SK-N-SH treated with all-trans-retinoic acid at 6 μM for 48 hours (cell line): ENCODE data around the gene MAMDC4.

ENCODE experiments used
- ATAC-seq: fragments of 200-7000 bp; cut with Tn5 transposase; 3 replicates; pipeline ENCODE4 v1.9.1; 2020; ENCODE audit warnings: mild to moderate bottlenecking, moderate library complexity
- ARNTL ChIP-seq: fragments of 450-650 bp; formaldehyde crosslinking; IDR thresholded peaks from 2 replicates; pipeline ENCODE4 v1.5.0; 2020; ENCODE audit warnings: low read depth, mild to moderate bottlenecking, moderate library complexity, borderline replicate concordance
- BACH2 ChIP-seq: fragments of 250-450 bp; sonication (Bioruptor Pico); IDR thresholded peaks from 2 replicates; pipeline ENCODE4 v1.9.0; 2021; ENCODE audit warnings: mild to moderate bottlenecking, borderline replicate concordance
- CSDC2 ChIP-seq: fragments of 250-450 bp; sonication (Bioruptor Pico); IDR thresholded peaks from 2 replicates; pipeline ENCODE4 v1.5.0; 2020; ENCODE audit warnings: mild to moderate bottlenecking, moderate library complexity
- ESRRG ChIP-seq: fragments of 250-450 bp; sonication (Bioruptor Pico); IDR thresholded peaks from 2 replicates; pipeline ENCODE4 v1.6.1; 2021; ENCODE audit warnings: mild to moderate bottlenecking
- GLIS3 ChIP-seq: fragments of 250-450 bp; sonication (Bioruptor Pico); IDR thresholded peaks from 2 replicates; pipeline ENCODE4 v1.5.0; 2020; ENCODE audit warnings: mild to moderate bottlenecking, moderate library complexity
- ISL1 ChIP-seq: fragments of 250-450 bp; sonication (Bioruptor Pico); IDR thresholded peaks from 2 replicates; pipeline ENCODE4 v2.1.2; 2022; ENCODE audit warnings: mild to moderate bottlenecking, moderate library complexity
- PPARA ChIP-seq: fragments of 250-450 bp; sonication (Bioruptor Pico); IDR thresholded peaks from 2 replicates; pipeline ENCODE4 v1.5.0; 2020; ENCODE audit warnings: mild to moderate bottlenecking, borderline replicate concordance
- RARB ChIP-seq: fragments of 250-450 bp; sonication (Bioruptor Pico); IDR thresholded peaks from 2 replicates; pipeline ENCODE4 v1.8.0; 2021; ENCODE audit warnings: mild to moderate bottlenecking, moderate library complexity
- SNAI2 ChIP-seq: fragments of 250-450 bp; sonication (Bioruptor Pico); IDR thresholded peaks from 2 replicates; pipeline ENCODE4 v1.5.0; 2020; ENCODE audit warnings: mild to moderate bottlenecking, moderate library complexity
- TCF4 ChIP-seq: fragments of 250-450 bp; sonication (Bioruptor Pico); IDR thresholded peaks from 2 replicates; pipeline ENCODE4 v1.8.0; 2021; ENCODE audit warnings: mild to moderate bottlenecking, moderate library complexity, borderline replicate concordance
- TOX ChIP-seq: fragments of 250-450 bp; sonication (Bioruptor Pico); IDR thresholded peaks from 2 replicates; pipeline ENCODE4 v1.8.0; 2021; ENCODE audit warnings: mild to moderate bottlenecking, moderate library complexity, borderline replicate concordance
- ZC3H10 ChIP-seq: fragments of 250-450 bp; sonication (Bioruptor Pico); IDR thresholded peaks from 2 replicates; pipeline ENCODE4 v1.5.1; 2021; ENCODE audit warnings: mild to moderate bottlenecking, moderate library complexity
- ZFP3 ChIP-seq: fragments of 250-450 bp; sonication (Bioruptor Pico); IDR thresholded peaks from 2 replicates; pipeline ENCODE4 v1.5.0; 2020; ENCODE audit warnings: mild to moderate bottlenecking, moderate library complexity
- ZFP30 ChIP-seq: fragments of 450-650 bp; formaldehyde crosslinking; IDR thresholded peaks from 2 replicates; pipeline ENCODE4 v1.5.0; 2022; ENCODE audit warnings: mild to moderate bottlenecking, moderate library complexity
- ZNF565 ChIP-seq: fragments of 450-650 bp; formaldehyde crosslinking; conservative IDR thresholded peaks from 2 replicates; pipeline ENCODE4 v1.5.0; 2020; ENCODE audit warnings: low read depth, mild to moderate bottlenecking, moderate library complexity
- TF ChIP-seq, protein P1 (sequence below): fragments of 250-450 bp; sonication (Bioruptor Pico); IDR thresholded peaks from 2 replicates; pipeline ENCODE4 v1.5.1; 2020; ENCODE audit warnings: low read depth, mild to moderate bottlenecking, moderate library complexity
- TF ChIP-seq, protein P2 (sequence below): fragments of 250-450 bp; sonication (Bioruptor Pico); IDR thresholded peaks from 2 replicates; pipeline ENCODE4 v1.8.0; 2020; ENCODE audit warnings: mild to moderate bottlenecking, moderate library complexity, borderline replicate concordance
- TF ChIP-seq, protein P3 (sequence below): fragments of 250-450 bp; sonication (Bioruptor Pico); IDR thresholded peaks from 2 replicates; pipeline ENCODE4 v1.8.0; 2021; ENCODE audit warnings: low read depth, mild to moderate bottlenecking, moderate library complexity, borderline replicate concordance
- TF ChIP-seq, protein P4 (sequence below): fragments of 250-450 bp; sonication (Bioruptor Pico); IDR thresholded peaks from 2 replicates; pipeline ENCODE4 v1.5.1; 2021; ENCODE audit warnings: mild to moderate bottlenecking, moderate library complexity

The MAMDC4 gene

DNA sequence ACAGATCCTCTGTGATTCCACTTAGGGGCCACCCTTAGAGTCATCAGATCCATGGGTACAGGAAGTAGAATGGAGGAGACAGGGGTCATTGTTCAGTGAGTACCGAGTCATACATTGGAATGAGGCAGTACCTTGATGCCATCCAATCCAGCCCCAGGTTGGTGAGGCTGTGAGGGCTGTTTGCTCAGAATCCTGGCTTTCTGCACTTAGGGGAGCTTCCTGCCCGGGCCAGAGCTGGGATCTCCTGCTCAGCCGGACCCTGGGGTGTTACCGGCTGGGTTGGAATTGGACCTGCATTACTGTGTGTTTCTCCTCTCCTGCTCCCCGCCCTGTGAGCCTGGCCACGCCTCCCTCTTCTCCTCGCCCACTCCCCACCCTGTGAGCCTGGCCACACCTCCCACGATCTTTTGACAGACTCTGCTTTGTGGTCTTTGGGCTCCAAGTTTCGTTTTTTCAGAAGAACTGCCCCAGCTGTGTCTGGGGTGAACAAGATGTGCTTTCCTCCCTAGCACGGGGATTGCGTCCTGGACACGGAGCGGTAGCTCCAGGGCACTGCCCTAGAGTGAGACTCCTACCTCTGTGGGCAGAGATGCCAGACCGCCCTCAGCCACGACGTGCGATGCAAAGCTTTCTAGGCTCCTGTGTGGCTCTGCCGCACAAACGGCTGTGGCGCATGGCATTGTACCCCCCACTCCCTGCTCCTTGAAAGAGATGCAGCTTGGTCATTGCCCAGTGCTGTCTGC, 49.5 kb downstream of the MAMDC4 start:
- ATAC-seq = peak; percentile 76
- TF ChIP-seq ESRRG (CRISPR knock-in tag) (no peak), CSDC2 (no peak), SNAI2 (CRISPR knock-in tag) (no peak), GLIS3 (CRISPR knock-in tag) (no peak), TCF4 (CRISPR knock-in tag) (no peak), PPARA (CRISPR knock-in tag) (no peak)
- TF ChIP-seq, protein P1, sequence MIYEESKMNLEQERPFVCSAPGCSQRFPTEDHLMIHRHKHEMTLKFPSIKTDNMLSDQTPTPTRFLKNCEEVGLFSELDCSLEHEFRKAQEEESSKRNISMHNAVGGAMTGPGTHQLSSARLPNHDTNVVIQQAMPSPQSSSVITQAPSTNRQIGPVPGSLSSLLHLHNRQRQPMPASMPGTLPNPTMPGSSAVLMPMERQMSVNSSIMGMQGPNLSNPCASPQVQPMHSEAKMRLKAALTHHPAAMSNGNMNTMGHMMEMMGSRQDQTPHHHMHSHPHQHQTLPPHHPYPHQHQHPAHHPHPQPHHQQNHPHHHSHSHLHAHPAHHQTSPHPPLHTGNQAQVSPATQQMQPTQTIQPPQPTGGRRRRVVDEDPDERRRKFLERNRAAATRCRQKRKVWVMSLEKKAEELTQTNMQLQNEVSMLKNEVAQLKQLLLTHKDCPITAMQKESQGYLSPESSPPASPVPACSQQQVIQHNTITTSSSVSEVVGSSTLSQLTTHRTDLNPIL (CRISPR knock-in tag) = no peak

DNA sequence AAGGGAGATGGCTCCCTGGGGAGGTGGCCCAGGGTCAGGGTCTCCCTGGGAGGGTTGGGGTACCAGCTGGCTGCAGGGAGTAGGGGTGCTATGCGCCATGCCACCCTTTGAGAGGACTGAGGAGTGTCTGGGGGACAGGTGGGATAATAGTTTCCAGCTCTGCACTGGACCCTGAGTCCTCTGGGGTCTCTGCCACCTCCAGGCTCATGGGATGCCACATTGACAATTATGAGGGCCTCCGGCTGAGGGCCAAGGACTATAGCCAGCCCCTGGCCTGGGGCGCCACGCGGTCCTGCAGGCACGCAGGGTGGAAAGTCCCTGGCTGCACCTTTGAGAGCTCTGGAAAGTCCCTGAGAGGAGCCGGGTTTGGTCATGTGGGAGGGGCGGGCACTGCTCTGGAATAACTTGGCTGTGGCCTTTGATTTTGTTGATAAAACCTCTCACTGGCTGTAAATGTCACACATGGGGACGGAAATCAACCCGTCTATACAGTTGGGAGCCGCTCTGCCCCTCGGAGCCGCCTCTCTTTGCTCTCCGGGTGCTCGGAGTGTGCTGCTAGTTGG, 50.2 kb downstream of the MAMDC4 start:
- TF ChIP-seq ESRRG (CRISPR knock-in tag) (no peak), BACH2 (CRISPR knock-in tag) (no peak), SNAI2 (CRISPR knock-in tag) (no peak), ZFP3 (CRISPR knock-in tag) (no peak), ZNF565 (CRISPR knock-in tag) (no peak), RARB (CRISPR knock-in tag) (no peak)
- TF ChIP-seq, protein P2, sequence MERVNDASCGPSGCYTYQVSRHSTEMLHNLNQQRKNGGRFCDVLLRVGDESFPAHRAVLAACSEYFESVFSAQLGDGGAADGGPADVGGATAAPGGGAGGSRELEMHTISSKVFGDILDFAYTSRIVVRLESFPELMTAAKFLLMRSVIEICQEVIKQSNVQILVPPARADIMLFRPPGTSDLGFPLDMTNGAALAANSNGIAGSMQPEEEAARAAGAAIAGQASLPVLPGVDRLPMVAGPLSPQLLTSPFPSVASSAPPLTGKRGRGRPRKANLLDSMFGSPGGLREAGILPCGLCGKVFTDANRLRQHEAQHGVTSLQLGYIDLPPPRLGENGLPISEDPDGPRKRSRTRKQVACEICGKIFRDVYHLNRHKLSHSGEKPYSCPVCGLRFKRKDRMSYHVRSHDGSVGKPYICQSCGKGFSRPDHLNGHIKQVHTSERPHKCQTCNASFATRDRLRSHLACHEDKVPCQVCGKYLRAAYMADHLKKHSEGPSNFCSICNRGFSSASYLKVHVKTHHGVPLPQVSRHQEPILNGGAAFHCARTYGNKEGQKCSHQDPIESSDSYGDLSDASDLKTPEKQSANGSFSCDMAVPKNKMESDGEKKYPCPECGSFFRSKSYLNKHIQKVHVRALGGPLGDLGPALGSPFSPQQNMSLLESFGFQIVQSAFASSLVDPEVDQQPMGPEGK = no peak
- TF ChIP-seq, all 23 proteins: peak for 0
- peak; percentile 81 for ATAC-seq

DNA sequence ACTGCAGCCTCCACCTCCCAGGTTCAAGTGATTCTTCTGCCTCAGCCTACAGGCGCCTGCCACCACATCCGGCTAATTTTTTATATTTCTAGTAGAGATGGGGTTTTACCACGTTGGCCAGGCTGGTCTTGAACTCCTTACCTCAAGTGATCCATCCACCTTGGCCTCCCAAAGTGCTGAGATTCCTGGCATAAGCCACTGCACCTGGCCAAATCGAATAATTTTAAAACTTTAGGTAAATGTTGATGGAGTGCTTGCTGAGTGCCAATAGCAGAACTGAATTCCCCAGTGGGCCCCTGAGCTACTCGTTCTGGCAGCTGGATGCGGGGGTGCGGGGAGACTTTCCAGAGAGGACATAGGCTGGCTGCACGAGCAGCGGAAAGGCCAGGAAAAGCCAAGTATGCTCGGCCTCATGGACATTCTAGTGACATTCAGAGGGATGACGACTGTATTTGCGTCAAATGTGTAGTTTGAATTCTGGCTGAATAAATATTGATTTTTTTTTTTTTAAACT, 51.0 kb downstream of the MAMDC4 start:
- ATAC-seq = no peak
- TF ChIP-seq ARNTL (CRISPR knock-in tag) = no peak
- no peak for TF ChIP-seq TOX (CRISPR knock-in tag)
- TF ChIP-seq, protein P2 = no peak
- TF ChIP-seq BACH2 (CRISPR knock-in tag) = no peak
- TF ChIP-seq, protein P3, sequence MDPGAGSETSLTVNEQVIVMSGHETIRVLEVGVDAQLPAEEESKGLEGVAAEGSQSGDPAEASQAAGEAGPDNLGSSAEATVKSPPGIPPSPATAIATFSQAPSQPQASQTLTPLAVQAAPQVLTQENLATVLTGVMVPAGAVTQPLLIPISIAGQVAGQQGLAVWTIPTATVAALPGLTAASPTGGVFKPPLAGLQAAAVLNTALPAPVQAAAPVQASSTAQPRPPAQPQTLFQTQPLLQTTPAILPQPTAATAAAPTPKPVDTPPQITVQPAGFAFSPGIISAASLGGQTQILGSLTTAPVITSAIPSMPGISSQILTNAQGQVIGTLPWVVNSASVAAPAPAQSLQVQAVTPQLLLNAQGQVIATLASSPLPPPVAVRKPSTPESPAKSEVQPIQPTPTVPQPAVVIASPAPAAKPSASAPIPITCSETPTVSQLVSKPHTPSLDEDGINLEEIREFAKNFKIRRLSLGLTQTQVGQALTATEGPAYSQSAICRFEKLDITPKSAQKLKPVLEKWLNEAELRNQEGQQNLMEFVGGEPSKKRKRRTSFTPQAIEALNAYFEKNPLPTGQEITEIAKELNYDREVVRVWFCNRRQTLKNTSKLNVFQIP = no peak
- no peak for TF ChIP-seq SNAI2 (CRISPR knock-in tag)
- TF ChIP-seq GLIS3 (CRISPR knock-in tag) = no peak
- no peak for TF ChIP-seq ISL1 (CRISPR knock-in tag)

- TF ChIP-seq TOX (CRISPR knock-in tag) = no peak
- no peak for TF ChIP-seq ZC3H10
- TF ChIP-seq SNAI2 (CRISPR knock-in tag) = no peak
- no peak for TF ChIP-seq CSDC2
- TF ChIP-seq, protein P4, sequence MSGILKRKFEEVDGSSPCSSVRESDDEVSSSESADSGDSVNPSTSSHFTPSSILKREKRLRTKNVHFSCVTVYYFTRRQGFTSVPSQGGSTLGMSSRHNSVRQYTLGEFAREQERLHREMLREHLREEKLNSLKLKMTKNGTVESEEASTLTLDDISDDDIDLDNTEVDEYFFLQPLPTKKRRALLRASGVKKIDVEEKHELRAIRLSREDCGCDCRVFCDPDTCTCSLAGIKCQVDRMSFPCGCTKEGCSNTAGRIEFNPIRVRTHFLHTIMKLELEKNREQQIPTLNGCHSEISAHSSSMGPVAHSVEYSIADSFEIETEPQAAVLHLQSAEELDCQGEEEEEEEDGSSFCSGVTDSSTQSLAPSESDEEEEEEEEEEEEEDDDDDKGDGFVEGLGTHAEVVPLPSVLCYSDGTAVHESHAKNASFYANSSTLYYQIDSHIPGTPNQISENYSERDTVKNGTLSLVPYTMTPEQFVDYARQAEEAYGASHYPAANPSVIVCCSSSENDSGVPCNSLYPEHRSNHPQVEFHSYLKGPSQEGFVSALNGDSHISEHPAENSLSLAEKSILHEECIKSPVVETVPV = no peak
- no peak for TF ChIP-seq ZFP30 (CRISPR knock-in tag)
- TF ChIP-seq, protein P1 (CRISPR knock-in tag) = no peak
- no peak for TF ChIP-seq PPARA (CRISPR knock-in tag)
- TF ChIP-seq, all 23 proteins: peak for 0
- no peak for ATAC-seq
Measured at GRCh38 chr9:136906266-136906665, 54.1 kb downstream of the MAMDC4 start.
